Stimulated activated CD4-positive, alpha-beta T cell treated with anti-CD3 and anti-CD28 coated beads, Interleukin-1b, Interleukin-23, amount 100 ng/mL, for 24 hours (primary cell): ENCODE data around the gene AVEN.

Experiments
- DNase-seq, 4 experiments: peaks; one replicate each; pipeline ENCODE4 v3.0.0-alpha.2; 2020; ENCODE audit warnings: low read depth in 4 of 4, low spot score in 1 of 4

AVEN gene

DNA sequence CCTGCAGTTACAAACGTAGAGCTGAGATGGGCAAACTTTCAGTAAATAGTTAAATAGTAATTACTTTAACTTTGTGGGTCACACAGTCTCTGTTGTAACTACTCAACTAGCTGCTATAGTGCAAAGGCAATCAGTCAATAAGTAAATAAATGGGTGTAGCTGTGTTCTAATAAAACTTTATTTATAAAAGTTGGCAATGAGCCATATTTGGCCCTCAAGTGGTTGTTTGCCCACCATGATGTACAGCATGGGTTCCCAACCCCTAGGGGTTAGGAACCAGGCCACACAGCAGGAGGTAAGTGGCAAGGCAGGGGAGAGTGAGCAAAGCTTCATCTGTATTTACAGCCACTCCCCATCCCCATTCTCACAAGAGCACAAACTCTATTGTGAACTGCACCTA is 115.6 kb downstream of the AVEN start:
- no peak for DNase-seq

DNA sequence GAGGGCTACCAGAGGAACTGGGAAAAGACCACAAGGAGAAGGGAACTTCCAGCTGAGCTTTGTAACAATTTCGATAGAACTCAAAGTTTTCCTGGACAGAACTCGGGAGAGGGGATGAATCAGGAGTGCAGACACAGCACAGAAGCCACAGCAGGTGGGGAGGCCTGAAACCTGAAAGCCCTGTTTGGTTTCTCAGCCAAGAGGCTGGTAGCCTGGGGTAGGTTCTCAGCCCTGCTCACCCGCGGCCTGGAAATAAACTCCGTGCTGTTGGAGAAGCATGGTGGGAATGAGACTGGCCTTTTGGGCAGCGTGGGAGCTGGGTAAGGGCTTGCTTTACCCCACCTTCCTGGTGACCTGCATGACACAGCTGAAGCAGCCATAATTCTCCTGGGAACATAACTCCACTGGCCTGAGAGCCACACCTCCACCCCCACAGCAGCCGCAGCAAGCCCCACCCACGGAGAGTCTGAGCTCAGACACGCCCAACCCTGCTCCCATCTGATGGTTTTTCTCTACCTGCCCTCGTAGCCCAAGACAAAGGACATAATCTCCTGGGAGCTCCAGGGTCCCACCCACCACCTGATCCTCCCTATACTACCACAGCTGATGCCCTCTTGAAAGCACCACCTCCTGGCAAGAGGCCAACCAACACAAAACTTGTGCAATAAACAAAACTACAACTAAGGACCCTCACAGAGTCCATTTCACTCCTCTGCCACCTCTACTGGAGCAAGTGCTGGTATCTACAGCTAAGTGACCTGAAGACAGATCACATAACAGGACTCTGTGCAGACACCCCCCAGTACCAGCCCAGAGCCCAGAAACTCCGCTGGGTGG is 123.2 kb downstream of the AVEN start:
- DNase-seq: no peak

GRCh38 chr15:33913459-33913858 is 125.5 kb downstream of the AVEN start:
- DNase-seq: no peak

GRCh38 chr15:33912326-33912725 is 126.7 kb downstream of the AVEN start:
- no peak for DNase-seq

DNA sequence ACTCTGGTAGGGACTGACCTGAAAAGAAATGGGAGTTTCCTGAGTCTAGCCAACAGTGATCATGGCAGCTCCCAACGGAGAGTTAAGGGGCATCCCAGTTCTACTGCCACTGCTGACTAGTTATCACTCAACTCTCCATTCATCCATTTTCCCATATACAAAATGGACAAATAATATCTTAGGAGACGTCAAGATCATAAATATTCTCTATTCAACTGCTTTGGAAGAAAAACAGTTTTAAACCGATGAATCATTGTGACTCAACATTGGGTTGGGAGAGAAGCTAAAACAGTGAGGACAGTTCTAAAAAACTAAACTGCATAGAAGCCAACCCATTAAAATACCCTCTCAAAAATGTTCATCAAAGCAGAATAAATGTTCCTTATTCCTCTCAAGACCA is 128.3 kb downstream of the AVEN start:
- no peak for DNase-seq

- no peak for DNase-seq
Measured at GRCh38 chr15:33908406-33908805, 130.6 kb downstream of the AVEN start.

- DNase-seq: no peak
Measured at GRCh38 chr15:33907326-33907725, 131.7 kb downstream of the AVEN start.

GRCh38 chr15:33903661-33904060 is 135.3 kb downstream of the AVEN start:
- DNase-seq: no peak

DNA sequence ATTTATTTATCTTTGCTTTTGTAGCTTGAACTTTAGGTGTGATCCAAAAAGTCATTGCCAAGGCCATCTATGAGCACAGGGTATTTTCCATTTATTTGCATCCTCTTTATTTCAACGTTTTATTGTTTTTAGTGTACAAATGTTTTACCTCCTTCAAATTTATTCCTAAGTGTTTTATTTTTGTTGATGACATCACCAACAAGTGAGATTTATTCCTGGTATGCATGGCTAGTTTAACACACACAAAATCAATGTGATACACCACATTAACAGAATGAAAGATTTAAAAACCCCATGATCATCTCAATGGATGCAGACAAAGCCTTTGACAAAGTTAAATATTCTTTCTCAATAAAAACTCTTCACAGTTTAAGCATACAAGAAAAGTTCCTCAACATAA is 137.0 kb downstream of the AVEN start:
- no peak for DNase-seq

GRCh38 chr15:33894193-33894592 is 144.8 kb downstream of the AVEN start:
- no peak for DNase-seq

GRCh38 chr15:33888176-33888575 is 150.8 kb downstream of the AVEN start:
- DNase-seq: no peak

DNA sequence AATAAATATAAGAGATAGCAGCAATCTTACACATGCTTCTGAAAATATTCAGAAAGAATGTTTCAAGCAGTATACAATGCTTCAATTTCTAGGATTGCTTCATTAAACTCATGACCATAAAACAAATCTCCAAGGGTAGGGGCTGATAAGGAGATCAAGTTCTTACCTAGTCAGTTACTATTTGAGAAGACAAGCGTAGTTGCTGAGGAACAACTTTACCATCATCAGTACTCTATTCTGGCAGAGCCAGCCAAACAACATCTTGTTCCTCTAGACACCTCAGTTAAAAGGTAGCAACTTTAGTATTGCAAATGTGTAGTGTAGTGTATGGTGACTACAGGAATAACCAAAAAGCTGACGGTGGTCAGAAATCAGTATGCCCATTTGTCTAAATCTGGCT is 156.1 kb downstream of the AVEN start:
- no peak for DNase-seq

- no peak for DNase-seq
Measured at GRCh38 chr15:33874156-33874555, 164.8 kb downstream of the AVEN start.

- no peak for DNase-seq
Measured at GRCh38 chr15:33872416-33873106, 166.4 kb downstream of the AVEN start.

- DNase-seq: no peak
Measured at GRCh38 chr15:33871980-33872379, 167.0 kb downstream of the AVEN start.

DNA sequence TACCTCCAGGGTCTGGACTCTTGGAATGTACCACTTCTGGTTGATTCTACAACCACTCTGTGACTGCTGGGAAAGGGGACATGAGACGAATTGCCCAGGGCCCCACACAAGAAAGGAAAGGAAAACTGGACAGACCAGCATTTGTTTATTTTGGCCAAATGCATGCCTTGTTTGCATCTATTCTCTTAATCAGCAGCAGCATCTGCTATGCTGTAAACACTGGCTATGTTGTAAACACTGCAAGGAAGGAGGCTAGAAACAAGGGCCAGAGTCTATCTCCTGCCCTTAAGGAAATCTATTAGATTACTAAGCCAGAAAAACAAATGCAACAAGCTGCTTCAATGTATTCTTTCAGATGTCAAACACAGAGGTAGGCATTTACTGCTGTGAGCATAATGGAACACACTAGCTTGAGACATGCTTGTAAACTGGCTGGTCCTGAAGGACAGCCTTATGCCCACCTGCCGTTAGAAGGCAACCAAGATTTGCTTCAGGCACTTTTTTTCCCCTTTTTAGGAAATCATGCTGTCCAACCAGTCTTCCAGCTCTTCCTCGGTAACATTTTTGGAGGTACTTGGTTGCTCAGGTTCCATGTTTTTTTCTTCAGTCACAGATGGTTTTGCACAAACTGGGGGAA is 172.8 kb downstream of the AVEN start:
- DNase-seq: no peak

- no peak for DNase-seq
Measured at GRCh38 chr15:33865416-33865815, 173.6 kb downstream of the AVEN start.

DNA sequence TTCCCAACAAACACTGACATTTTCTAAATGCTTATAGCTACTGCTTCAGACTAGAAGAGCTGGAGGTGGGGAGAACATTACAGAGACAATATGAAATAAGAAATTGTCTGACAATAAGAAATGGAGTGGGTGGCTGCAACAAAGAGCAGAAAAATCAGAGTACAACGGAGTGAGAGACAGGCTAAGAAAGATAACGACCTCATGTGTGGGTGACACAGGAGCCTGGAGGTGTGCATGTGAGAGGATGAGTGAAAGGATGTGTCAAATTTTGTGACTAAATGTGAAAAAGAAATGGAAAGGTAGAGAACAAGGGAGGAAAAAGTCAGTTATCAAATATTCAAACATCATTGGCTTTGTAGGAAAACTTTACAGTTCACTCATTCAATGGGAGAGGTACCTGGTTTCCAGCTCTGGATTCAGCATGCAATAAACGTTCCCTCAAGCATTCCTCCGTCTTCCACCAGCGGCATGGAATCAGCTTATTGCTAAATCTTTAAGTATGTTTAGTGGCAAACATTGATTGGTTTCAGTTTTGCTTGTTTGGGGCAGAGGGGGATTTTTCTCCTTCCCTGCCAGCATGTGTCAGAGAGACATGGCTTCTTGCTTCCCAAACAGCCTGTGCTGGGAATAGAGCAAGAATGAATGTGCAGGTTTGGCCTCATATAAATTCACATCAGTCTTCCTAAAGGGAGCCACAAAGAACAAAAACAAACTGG is 174.5 kb downstream of the AVEN start:
- DNase-seq: no peak

DNA sequence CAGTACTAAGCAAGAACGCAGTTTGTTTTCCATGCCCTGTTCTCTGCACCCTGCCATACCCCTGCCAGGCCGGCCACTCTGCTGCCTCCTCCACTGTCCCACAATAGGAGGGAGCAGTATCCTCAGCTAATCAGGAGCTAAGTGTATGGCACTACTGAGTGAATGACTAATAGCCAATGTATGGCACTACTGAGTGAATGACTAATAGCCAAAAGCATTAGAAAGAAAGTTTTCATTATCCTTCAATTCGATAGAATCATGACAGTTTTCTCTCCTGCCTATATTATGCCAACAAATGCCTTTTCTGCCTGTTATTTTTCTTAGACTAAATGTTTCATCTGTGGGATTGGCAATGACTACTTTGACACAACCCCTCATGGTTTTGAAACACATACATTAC is 178.2 kb downstream of the AVEN start:
- no peak for DNase-seq

DNA sequence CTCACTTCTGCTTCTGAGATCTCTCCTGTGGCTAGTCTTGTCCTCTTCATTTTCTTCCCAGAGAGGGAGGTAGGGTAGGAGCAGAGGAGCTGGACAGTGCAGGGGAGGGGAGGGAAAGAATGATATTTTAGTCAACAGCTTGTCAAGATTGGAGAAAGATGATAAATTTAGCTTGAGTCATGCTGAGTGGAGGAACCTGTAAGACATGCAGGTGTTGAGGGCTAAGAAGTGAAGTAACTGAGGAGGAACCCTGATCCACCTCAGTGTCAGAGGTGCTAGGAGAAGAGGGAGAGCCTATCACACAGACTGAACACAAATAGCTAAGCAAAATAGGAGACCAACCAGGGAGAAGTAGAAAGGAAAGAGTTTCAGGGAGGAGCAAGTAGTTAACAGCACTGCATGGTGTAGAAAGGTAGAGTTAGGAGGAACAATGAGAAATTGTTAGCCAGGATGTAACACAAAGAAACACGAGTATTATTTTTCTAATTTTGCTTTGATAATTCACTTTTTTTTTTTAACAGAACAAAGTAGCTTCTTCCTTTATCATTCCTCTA is 178.9 kb downstream of the AVEN start:
- DNase-seq: no peak

GRCh38 chr15:33858836-33859235 is 180.2 kb downstream of the AVEN start:
- no peak for DNase-seq
